Umbilical cord (tissue), 2 donors: ENCODE measurements around the gene PLA2R1. TPM values are rescaled to one million over a fixed set of nuclear protein-coding genes. Genes with fewer than 3 reads are reported as not detected.

Source experiments
- DNase-seq: peaks from one replicate; pipeline ENCODE4 v3.0.0-alpha.2; 2015; ENCODE audit warnings: low spot score
- total RNA-seq: library from RNA; depleted of rRNA; stranded (reverse); fragments of >200 nt; gene quantifications from one replicate; pipeline ENCODE4 v1.2.3, GENCODE V29; 2014; ENCODE audit warnings: low replicate concordance; ENCODE audit not compliant: insufficient read depth

PLA2R1 gene
- total RNA-seq, 1 donor from 2014 or later = 18.3 TPM

DNA sequence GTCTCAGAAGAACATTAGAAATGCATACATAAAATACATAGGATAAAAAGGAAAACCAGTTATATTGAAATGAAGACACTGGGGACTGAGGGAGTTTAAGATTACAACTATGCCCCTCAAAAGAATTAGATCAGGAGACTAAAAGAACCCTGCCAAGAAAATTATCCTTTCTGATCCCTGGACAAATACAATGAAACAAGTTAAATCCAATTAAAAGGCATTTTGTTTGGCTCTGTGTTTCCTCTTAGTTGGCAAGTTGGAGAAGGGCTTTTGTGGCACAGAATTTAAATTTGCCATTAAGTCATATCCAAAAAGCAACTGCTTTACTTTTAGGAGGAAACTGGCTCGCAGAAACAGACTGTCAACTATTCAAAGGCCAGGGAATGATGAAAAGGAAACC lies 165.3 kb downstream of the PLA2R1 start:
- no peak for DNase-seq

DNA sequence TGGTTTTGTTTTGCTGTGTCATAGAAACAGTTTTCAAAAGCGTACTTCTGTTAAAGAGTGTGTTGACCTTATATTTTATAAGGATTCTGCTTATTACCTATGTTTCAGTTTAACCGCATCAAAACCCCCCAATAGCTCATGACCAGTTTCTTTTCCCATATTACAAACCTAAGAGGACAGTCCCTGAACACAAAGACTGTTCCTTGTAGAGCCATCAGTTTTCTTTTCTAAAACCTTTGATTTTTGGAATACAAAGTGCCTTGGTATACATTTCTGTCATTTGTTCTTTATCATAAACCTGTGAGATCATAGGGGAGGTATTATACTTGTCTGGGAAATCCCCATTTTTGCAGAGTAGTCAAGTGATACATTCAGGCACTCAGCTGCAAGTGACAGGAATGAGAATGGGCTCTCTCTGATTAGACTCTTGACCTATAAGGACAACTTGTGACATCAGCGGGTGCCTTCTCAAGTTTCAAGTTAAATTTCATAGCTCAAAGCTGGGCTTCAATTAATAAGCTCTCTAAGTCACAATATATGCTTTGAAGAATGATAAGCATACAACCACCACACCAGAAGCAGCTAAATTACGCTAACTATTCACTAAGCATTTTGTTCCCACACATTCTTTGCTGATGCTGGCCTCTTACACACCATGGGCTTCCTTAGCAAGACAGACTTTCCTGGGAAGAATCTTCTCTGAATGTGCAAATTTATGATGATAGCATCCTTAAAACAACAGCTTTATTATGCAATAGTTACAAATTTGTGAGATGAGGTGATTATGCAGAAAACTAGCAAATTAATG lies 167.0 kb downstream of the PLA2R1 start:
- no peak for DNase-seq

DNA sequence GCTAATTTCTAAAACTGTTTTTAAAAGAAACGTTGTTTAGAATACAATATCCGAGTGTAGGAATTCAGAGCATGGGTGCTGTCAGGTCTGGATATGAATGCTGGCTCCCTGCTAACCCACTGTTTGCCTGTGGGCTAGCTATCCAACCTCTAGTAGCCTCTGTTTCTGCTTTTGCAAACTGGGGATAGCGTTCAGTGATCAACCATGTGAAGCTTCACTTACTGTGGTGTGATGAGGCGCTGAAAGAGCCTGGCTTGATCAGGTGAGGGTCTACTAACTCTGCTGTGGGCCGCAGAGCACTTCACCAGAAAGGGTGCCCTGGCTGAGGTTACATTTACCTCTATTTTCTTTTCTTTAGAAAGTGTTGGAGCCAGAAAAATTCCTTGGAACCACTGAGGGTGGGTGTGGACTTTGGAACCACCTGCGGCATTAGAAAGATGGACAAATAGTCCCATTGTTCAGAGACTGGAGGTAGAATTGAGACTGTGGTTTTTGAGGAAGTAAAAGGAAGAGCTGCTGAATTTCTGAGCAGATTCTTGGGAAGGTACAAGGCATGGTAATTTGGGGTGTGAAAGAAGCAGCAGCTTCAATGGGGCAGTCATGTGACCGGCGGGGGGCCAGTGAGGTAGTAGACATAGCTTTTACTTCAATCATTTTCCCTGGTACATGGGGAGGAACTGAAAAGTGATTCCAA lies 168.1 kb downstream of the PLA2R1 start:
- DNase-seq = no peak

GRCh38 chr2:159892990-159893810 lies 169.2 kb downstream of the PLA2R1 start:
- DNase-seq = no peak

GRCh38 chr2:159891917-159892730 lies 170.3 kb downstream of the PLA2R1 start:
- peak; percentile 57 for DNase-seq

GRCh38 chr2:159891267-159891588 lies 171.2 kb downstream of the PLA2R1 start:
- DNase-seq = no peak

GRCh38 chr2:159890551-159891266 lies 171.7 kb downstream of the PLA2R1 start:
- DNase-seq = no peak

GRCh38 chr2:159882130-159882745 lies 180.2 kb downstream of the PLA2R1 start:
- DNase-seq = peak; percentile 62

Other genes with a start within 250 kb of the PLA2R1 start
- gene LY75, start 157.9 kb downstream of the PLA2R1 start, total RNA-seq = 19.7 TPM
- gene ITGB6, start 137.7 kb upstream of the PLA2R1 start, total RNA-seq = 19.0 TPM